NCI-H774 (cell line): ENCODE data around the gene NR1H2.
"Not testable (repeated sequence)": the region's sequence is repeated elsewhere in the genome, so short reads cannot be mapped to it uniquely, and the experiment has no call there.

Source experiments
- DNase-seq: peaks from one replicate; lab custom pipeline; 2025; lab: John Stamatoyannopoulos, UW

Gene NR1H2

GRCh38 chr19:50378169-50378862, 2.1 kb downstream of the NR1H2 start:
- DNase-seq = no peak

GRCh38 chr19:50378863-50379236, 2.6 kb downstream of the NR1H2 start:
- DNase-seq = no peak

GRCh38 chr19:50379602-50380001, 3.3 kb downstream of the NR1H2 start:
- DNase-seq = no peak

GRCh38 chr19:50380137-50380536, 3.9 kb downstream of the NR1H2 start:
- DNase-seq = no peak

GRCh38 chr19:50380751-50381151, 4.5 kb downstream of the NR1H2 start:
- DNase-seq = no peak

GRCh38 chr19:50381881-50382729, 5.8 kb downstream of the NR1H2 start:
- DNase-seq = no peak

GRCh38 chr19:50383001-50383851, 7.0 kb downstream of the NR1H2 start:
- no peak for DNase-seq

- DNase-seq = peak; percentile 97
Measured at GRCh38 chr19:50383852-50384684, 7.8 kb downstream of the NR1H2 start, which contains the start of gene POLD1. Gene POLD1, plus strand, starts transcription at chr19:50384347. Its CDS starts 14,505 bp downstream, at chr19:50398852.

GRCh38 chr19:50384685-50385535, 8.7 kb downstream of the NR1H2 start:
- DNase-seq = no peak

- no peak for DNase-seq
Measured at GRCh38 chr19:50387176-50387867, 11.1 kb downstream of the NR1H2 start.

GRCh38 chr19:50387868-50388245, 11.6 kb downstream of the NR1H2 start:
- no peak for DNase-seq

GRCh38 chr19:50390295-50390694, 14.0 kb downstream of the NR1H2 start:
- DNase-seq = not testable (repeated sequence)

GRCh38 chr19:50390952-50391351, 14.7 kb downstream of the NR1H2 start:
- not testable (repeated sequence) for DNase-seq

GRCh38 chr19:50392759-50393158, 16.5 kb downstream of the NR1H2 start:
- DNase-seq = no peak

GRCh38 chr19:50393589-50393988, 17.3 kb downstream of the NR1H2 start:
- DNase-seq = no peak

- DNase-seq = no peak
Measured at GRCh38 chr19:50394017-50394416, 17.8 kb downstream of the NR1H2 start.

- no peak for DNase-seq
Measured at GRCh38 chr19:50398675-50399367, 22.6 kb downstream of the NR1H2 start.

- DNase-seq = no peak
Measured at GRCh38 chr19:50399368-50399745, 23.1 kb downstream of the NR1H2 start.
